GF-D8 (cell line): ENCODE data around the gene KLHL3.

Source experiments
- DNase-seq: peaks from one replicate; lab custom pipeline; 2025; lab: John Stamatoyannopoulos, UW

Gene KLHL3

DNA sequence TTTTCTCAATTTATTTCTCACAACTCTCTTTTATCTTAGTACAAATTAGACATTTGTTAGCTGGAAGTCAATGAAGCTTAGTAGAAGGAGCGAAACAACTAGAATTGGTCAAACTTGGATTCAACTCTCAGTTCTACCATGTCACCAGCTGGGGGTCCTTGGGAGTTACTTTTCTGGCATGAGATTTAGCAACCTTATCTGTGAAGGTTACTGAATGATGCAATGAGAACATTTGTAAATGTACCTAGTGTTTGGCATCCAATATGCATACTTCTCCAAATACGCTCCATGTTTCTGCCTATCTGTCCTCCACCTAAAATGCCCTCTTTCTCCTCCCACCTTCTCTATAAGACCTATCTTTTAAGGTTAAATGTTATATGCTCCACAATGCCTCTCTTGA, 12.0 kb upstream of the KLHL3 start:
- no peak for DNase-seq

DNA sequence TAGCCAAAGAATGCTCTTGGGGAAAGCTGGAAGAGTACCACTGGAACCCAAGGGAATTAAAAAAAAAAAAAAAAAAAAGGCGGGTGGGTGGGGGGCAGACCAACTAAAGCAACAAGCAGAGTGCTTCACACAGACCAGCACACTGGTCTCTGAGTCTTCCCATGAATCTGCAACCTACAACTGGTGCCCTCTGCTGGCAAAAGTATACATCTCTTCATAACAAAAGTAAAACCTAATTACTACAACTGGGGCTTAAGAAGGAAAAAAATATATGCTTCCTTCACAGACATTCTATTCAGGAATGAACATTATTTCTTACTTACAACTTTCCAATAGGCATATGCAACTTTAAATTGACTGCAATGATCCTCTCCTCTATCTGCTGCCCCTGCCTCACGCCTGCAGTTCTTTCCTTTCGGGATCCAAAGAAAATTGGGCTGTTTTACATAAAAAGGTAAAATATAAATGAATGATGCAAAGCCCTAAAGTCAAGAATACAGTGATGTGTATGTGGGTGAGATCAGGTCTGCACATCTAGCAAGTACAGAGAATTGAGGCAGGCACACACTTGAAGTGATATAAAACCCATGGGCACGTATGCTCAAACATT, 7.2 kb upstream of the KLHL3 start:
- peak; percentile 2 for DNase-seq

DNA sequence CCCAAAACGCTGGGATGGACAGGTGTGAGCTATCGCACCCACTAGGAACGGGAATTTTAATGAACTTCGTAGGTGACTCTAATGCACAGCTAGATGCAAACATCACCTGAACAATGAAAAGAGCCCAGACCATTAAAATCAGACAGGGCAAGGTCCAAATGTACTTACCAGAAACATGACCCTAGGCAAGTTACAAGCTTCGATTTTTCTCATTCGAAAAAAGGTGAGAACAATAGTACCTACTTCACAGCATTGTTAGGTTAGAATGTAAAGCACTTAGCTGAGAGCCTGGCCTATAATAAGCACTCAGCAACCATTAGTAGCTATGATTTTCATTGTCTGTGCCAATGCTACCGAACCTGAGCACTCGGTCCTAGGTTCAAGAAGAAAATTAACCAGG, 5.8 kb upstream of the KLHL3 start:
- no peak for DNase-seq

DNA sequence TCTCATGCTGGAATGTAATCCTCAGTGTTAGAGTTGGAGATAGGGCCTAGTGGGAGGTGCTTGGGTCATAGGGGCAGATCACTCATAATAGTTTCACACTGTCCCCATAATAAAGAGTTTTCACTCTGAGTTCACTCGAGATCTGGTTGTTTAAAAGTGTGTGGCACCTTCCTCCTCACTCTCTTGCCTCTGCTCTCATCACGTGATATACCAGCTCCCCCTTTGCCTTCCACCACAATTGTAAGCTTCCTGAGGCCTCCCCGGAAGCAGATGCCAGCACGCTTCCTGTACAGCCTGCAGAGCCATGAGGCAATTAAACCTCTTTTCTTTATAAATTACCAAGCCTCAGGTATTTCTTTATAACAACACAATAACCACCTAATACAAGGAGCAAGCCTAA, 3.8 kb upstream of the KLHL3 start:
- no peak for DNase-seq

DNA sequence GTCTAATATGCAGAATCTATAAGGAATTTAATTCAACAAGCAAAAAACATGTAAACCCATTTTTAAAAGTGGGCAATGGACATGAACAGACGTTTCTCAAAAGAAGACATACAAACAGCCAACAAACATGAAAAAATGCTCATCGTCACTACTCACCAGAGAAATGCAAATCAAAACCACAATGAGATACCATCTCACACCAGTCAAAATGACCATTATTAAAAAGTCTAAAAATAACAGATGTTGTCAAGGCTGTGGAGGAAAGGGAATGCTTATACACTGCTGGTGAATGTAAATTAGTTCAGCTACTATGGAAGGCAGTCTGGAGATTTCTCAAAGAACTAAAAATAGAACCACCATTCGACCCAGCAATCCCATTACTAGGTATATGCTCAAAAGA, 3.1 kb upstream of the KLHL3 start:
- no peak for DNase-seq

DNA sequence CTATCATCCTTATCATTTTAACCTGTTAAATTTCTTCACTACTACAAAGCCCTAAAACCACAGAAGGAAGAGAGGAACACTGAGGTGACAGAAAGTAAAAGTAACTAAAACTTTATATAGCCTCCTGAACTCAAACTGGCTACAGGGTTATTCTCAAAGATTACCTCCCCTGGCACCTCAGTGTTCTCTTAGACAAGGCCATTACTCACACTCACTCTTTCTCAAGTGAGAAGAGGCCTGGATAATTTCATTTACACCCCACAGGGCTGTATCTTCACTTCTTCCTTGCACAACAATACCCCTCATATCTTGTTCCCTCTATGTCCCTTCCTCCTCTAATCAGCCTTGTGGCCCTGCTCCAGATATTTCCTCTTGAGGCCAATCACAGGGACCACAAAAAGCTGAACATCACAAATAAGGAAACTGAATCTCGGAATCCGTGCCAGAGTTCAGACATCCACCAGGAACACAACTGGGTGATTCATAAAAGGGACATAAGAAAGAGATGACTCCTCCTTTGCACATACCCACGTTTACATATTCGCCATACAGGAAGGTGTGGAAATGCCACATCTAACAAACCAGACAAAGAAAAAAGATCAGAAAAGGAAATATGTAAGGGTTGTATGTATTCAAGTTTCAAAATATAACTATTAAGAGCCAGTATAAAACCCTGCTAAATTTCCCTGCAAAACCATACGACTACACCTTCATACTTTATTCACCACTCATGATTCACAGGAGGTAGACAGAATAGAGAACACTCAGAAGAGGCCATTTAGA, 1.7 kb upstream of the KLHL3 start:
- no peak for DNase-seq

DNA sequence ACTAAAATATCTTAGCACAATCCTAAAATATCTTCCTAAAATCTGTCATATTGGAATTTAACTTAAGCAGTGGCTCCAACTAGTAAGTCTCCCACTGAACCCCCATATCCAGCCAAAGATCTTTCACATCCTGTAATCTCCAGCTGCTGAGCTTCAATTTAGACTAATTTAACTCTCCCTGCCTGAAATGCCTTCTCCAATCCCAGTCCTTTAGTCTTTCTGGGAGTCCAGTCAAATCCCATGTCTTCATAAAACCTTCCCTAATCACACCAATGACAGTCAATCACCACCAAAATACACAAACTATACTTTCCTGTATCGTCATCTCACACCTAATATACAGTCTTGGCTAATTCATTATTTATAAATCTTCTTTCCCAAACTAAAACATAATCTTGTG, 607 bp upstream of the KLHL3 start:
- no peak for DNase-seq

DNA sequence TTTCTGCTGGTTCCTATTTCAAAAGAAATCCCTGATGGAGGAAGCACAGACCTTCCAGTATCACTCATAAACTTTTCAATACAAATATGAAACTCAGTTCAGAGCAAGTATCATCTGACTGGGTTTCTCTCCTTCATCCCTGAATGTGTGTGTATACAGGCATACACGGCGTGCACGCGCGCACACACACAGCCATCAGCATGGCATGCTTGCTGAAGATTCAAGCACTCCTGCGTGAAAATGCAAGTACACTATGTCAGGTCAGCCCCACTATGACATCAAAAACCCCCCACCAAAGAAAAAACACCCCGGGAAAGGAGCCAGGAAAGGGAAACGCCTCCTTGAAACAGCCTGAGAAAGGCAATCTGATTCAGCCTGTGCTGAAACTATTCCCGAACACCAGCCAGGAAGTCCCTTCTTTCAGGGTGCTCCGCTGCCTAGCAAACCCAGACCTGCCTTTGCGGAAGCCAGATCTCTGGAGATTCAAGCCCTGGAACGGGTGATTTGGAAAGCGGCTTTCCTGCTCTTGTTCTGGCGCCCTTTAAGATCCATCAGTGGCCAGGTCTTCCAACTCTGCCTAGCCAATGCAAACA, 831 bp downstream of the KLHL3 start:
- DNase-seq = no peak

DNA sequence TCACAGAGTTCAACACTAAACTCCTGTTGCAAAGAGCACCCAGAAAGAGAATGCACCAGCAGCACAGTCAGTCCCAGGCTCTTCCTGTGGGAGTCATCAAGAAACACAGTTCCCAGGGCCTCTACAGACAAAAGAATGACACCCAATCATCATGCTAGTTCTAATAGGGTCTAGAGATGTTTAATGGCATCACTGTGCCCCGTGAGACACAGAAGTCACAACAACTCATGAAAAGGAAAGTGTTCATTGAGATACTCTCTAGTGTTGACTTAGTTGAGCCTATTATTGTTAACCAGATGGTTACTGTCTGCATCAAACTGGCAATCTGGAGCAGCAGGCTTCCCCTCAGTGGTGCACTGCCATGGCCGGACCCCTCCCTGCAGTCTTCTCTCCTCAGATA, 1.6 kb downstream of the KLHL3 start:
- no peak for DNase-seq

DNA sequence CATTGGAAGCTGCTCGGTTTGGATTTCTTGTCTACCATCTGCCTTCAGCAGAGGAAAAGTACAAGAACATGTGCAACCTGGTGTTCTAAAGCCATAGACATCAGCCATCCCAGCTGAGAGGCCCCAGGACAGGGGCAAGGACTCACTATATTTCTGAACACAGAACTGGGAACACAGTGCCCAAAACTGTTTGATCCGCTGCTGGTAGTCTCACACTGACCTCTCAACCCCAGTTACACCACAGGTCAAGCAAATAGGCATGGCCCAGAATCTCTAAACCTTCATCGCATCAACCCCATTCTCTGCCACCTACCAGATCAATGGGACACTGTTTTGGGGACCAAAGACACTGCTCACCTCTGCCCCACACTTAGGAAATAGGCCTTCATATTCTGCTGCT, 2.0 kb downstream of the KLHL3 start:
- no peak for DNase-seq

DNA sequence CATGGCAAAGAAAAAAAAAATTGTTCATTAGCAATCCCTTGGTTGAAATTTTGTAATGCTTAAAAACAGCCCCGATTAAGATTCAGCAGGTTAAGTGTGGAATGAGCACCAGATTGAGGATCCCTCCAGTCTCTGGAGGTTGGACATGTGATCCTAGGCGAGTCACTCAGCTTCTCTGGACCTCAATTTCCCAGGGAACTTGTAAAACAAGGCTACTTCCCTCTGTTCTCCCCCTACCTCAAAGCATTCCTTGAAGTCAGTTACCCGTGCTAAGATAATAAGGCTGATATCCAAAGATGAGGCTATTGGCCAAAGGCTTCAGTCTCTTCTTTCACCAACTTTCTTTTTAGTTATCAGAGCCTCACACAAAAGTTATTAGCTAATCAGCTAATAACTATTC, 2.9 kb downstream of the KLHL3 start:
- no peak for DNase-seq

DNA sequence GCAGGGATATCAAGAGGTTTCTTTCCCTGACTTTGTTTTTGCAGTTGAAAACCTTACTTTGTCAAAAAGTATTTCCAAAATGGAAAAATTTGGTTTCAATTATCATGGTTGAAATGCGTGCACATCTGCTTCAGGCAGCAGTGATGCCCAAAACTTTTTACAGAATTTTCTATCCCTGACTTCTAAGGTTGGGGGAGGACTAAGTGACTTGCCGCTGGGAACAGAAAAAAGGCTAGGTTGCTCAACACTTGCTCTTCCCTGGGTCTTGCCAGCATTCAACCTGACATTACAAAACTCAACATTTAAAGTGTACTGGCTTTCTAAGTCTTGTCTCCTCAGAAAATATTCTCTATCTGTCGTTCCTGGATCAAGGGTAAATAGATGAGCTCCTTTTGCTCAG, 4.7 kb downstream of the KLHL3 start:
- DNase-seq = no peak

DNA sequence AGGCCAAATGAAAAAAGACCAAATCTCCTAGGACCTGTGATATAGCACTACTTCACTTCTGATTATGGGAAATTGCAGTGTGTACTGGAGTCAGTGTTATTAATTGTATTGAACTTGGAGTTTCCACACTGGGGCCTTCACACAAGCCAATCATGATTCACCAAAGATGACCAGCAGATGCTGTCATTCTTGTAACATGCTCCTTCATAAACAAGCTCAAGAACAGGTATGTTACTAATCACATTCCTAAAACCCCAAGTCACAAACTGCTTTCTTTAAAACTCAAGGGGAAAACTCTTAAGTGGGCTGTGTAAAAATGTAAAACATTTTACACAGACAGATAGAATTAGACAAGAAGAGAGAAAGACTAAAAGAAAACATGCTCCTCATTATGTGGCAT, 5.6 kb downstream of the KLHL3 start:
- no peak for DNase-seq

DNA sequence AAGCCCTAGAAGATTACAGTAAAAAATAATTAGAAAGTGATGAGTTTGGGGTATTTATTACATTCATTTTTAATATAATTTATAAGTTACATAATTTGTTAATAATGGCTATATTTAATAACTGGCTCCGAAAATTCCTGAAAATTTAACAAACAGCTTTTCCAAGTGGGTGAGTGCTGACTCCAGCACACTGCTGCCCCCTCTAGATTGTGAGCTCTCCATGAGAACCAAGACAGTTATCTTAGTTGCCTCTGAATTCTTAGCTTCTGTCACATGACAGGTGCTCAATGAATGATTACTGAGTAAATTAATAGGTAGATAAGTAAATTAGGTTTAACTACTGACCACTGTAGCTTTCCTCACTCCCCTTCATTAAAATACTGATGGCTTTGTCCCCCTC, 7.8 kb downstream of the KLHL3 start:
- DNase-seq = no peak

DNA sequence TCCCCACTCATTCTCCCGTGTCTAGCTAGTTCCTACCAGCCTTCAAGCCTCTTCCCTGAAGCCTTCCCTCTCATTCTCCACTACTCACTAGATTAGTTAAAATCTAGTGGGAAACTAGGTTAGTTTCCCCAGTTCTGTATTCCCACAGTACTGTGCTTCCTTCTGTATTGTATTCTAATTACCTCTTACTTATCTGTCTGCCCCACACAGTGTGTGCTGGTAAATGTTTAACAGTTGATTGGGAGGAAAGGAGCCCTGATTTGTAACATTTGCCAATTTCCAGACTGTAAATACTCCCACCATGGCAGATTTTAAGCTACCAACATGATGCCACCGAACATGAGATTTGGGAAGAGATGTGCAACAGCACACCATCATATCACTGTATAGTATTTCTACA, 8.3 kb downstream of the KLHL3 start:
- DNase-seq = no peak

DNA sequence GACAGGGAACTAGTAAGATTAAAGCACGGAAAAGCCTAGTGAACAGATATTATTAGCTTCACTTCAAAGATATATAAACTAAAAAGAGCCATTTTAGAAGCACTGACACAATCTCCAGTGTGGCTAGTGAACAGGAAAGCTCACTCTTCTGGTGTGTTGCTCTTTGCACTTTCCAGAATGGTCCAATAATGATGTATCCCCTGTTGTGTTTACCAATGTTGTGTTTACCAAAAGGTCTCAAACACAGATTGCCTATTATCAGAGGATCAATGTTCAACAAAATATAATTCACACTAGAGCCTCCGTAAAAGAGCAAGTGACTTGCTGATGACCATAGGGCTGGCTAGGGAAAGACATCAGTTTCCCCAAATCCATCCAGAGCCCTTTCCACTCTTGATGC, 11.6 kb downstream of the KLHL3 start:
- no peak for DNase-seq

DNA sequence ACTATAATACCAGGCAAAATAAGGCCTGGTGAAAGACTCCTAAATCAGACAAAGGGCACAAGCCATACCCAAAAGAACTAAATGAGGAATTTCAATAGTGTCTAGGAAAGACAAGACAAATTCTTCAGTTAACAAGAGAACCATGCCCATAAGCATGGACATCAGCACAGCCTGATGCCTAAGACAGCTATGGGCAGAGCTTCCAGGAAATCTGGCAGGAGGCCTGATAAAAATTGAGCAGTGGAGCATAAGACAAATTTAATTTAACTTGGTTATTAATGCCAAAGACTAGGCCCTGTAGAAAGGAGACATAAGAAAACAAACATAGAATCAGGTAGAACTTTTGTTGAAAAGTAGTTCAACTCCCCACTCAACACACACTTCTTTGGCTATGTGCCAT, 17.3 kb downstream of the KLHL3 start:
- DNase-seq = no peak

DNA sequence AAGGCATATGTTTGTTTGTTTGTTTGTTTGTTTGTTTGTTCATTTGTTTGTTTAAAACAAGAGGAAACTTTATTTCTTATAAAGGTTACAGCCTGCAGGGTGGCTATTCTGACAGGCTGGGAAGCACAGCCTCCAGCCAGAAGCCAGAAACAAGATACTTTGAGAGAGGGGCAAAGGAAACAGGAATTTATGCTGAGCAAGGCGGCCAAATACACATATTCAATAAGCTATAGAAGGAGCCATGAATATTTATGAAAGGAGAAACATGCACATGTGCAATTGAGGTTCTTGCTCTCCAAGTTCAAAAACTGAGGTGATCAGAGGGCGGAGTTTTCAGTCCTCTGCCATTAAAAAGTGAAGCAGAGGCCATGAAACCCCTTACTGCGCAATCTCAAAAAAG, 19.6 kb downstream of the KLHL3 start:
- DNase-seq = no peak

DNA sequence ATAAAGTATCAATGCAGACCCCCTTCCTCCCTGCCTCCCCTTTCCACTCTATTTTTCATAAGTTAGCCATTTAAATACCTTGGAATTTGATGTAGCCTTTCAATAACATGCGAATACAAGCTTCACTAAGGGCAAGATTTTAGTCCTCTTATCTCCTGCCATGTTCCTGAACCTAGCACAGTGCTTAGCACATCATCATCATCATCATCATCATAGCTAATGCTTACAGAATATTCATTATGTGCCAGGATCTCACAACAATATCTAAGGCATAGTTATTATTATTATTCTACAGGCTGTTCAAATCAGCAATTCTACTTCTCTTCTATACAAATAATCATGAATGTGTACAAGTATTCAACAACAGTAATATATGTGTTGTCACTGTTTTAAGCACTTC, 20.4 kb downstream of the KLHL3 start:
- no peak for DNase-seq

DNA sequence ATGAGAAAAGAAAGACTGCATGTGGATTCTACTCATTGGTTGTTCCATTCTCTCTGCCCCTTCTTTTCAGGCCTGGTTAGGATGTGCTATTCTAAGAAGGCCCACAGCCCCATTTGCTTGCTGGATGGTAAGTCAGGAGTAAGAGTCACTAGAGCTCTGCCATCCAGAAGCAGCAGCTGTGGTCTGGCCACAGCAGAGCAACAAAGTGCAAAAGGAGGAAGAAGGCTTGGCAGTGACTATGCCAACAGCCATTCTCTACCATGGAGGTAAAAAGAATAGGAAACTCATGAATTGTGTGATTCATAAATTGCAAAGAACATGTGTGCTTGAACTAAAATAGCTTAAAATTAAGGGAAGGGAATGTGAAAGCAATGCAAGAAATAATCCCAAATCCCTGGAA, 20.9 kb downstream of the KLHL3 start:
- DNase-seq = no peak

DNA sequence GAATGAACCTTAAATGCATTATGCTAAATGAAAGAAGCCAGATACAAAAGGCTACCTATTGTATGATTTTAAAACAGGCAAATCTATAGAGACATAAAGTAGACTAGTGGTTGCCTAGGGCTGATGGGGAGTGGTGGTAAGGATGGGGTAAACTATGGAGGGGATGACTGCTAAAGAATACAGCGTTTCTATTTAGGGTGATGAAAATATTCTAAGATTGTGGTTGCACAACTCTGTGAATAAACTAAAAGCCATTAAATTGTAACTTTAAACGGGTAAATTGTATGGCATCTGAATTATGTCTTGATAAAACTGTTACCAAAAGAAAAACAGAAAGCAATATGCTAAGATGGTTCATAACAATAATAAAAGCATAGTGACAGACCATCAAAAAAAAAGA, 21.4 kb downstream of the KLHL3 start:
- no peak for DNase-seq

DNA sequence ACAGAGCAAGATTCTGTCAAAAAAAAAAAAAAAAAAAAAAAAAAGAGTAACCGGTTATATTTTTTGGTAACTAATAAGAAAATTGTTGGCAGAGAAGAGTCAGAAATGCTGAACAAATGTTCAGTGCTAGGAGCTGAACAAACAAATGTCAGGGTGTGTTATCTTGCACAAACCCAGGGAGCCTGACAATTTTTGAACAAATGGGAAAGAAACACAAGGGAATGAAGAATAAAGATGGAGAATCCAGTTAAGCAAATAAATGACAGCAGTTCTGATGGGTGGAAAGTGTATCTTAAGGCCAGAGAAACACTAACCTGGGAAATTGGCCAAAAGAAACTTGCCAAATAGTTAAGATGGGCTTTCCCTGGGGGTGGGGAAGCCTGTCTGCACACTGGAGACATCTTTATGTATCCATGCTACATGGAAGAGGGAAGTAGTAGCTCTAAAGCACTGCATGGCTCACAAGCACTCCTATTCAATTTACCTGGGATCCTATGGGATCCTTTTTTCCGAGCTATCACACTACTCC, 23.7 kb downstream of the KLHL3 start:
- no peak for DNase-seq

DNA sequence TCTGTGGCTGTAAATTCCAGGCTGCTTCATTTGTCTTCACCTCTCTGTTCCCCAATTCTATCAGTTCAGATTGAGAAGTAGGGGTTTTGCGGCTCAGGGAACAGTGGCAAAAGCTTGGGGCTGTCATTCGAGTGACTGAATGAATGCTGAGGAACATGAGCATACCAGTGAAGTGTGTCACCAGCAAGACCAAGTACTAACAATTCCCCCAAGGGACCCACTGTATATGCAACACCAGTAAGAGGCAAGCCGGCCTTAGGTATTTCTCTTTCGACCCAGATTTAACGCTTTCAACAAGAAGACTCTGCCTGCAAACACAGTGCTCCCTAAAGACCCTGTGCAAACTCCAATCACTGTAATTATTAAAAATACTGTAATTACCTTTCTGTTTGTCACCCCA, 25.8 kb downstream of the KLHL3 start:
- no peak for DNase-seq
